HG03060 (cell line): ENCODE measurements around the gene FAM50A.
A peak's percentile ranks its signal among the peaks of the same experiment; 100 is the strongest.

Source experiments
- ATAC-seq: cut with Tn5 transposase; IDR thresholded peaks from one replicate; pipeline ENCODE4 v1.9.1; 2021; ENCODE audit warnings: low read depth, moderate number of reproducible peaks; ENCODE audit not compliant: unreplicated experiment

Gene FAM50A

GRCh38 chrX:154412468-154412867, 31.5 kb upstream of the FAM50A start:
- ATAC-seq = no peak

GRCh38 chrX:154413142-154413541, 30.8 kb upstream of the FAM50A start:
- ATAC-seq = no peak

- no peak for ATAC-seq
These were observed 26.8 kb upstream of the FAM50A start for GRCh38 chrX:154417157-154417556.

- no peak for ATAC-seq
These were observed 24.8 kb upstream of the FAM50A start for GRCh38 chrX:154419189-154419588.

- no peak for ATAC-seq
These were observed 24.1 kb upstream of the FAM50A start for GRCh38 chrX:154419688-154420401.

GRCh38 chrX:154420402-154420756, 23.6 kb upstream of the FAM50A start:
- no peak for ATAC-seq

- ATAC-seq = no peak
These were observed 16.8 kb upstream of the FAM50A start for GRCh38 chrX:154426916-154427770.

- ATAC-seq = peak; percentile 73
These were observed 15.5 kb upstream of the FAM50A start, which contains the start of gene ATP6AP1 for GRCh38 chrX:154428176-154429171. TSS of gene ATP6AP1 (plus strand) at chrX:154428677. CDS start at chrX:154428693, 16 bp downstream.

GRCh38 chrX:154429711-154430110, 14.2 kb upstream of the FAM50A start:
- no peak for ATAC-seq

GRCh38 chrX:154430479-154430878, 13.5 kb upstream of the FAM50A start:
- no peak for ATAC-seq

GRCh38 chrX:154430916-154431315, 13.0 kb upstream of the FAM50A start:
- ATAC-seq = no peak

- no peak for ATAC-seq
These were observed 12.6 kb upstream of the FAM50A start for GRCh38 chrX:154431341-154431740.

- no peak for ATAC-seq
These were observed 11.7 kb upstream of the FAM50A start for GRCh38 chrX:154432210-154432609.

GRCh38 chrX:154433605-154434004, 10.3 kb upstream of the FAM50A start:
- ATAC-seq = no peak

GRCh38 chrX:154434394-154435168, 9.4 kb upstream of the FAM50A start:
- ATAC-seq = no peak

- ATAC-seq = no peak
These were observed 8.7 kb upstream of the FAM50A start for GRCh38 chrX:154435171-154435733.

- ATAC-seq = no peak
These were observed 7.5 kb upstream of the FAM50A start for GRCh38 chrX:154436374-154436982.

GRCh38 chrX:154436983-154437752, 6.8 kb upstream of the FAM50A start, which contains the start of gene GDI1:
TSS of gene GDI1 (plus strand) at chrX:154437154. CDS start at chrX:154437255, 101 bp downstream.
- no peak for ATAC-seq
